IPS-18a (cell line): ENCODE results near the gene LPAR1.
A peak's percentile ranks its signal among the peaks of the same experiment; 100 is the strongest.

ENCODE experiments used
- H3K27ac ChIP-seq: one replicate; pipeline ENCODE4 v1.5.1; 2013; ENCODE audit warnings: low read length
- H3K27me3 ChIP-seq: one replicate; pipeline ENCODE4 v1.6.1; 2013; ENCODE audit warnings: mild to moderate bottlenecking, low read length; ENCODE audit not compliant: control insufficient read depth, insufficient read depth
- H3K36me3 ChIP-seq: one replicate; pipeline ENCODE4 v1.6.1; 2013; ENCODE audit warnings: low read depth, low read length; ENCODE audit not compliant: control insufficient read depth
- H3K4me1 ChIP-seq: one replicate; pipeline ENCODE4 v1.6.1; 2013; ENCODE audit warnings: low read depth, low read length; ENCODE audit not compliant: control insufficient read depth
- H3K4me3 ChIP-seq: one replicate; pipeline ENCODE4 v1.5.1; 2013; ENCODE audit warnings: low read length
- H3K9ac ChIP-seq: one replicate; pipeline ENCODE4 v1.6.1; 2013; ENCODE audit warnings: mild to moderate bottlenecking, low read length, moderate library complexity
- H3K9me3 ChIP-seq: one replicate; pipeline ENCODE4 v1.6.1; 2013; ENCODE audit warnings: low read depth, low read length; ENCODE audit not compliant: control insufficient read depth

The LPAR1 gene

GRCh38 chr9:111036946-111037345 is 1.3 kb downstream of the LPAR1 start:
- peak overlapping the region; percentile 69 for H3K4me3 ChIP-seq
- H3K36me3 ChIP-seq: no peaks in the 10 kb centered on the region
- H3K4me1 ChIP-seq: peaks cover 9% of the 10 kb centered on the region
- H3K27me3 ChIP-seq: peaks cover 37% of the 10 kb centered on the region
- no peak overlapping the region for H3K27ac ChIP-seq
- H3K9ac ChIP-seq: peak overlapping the region; percentile 23
- H3K9me3 ChIP-seq: no peaks in the 10 kb centered on the region

DNA sequence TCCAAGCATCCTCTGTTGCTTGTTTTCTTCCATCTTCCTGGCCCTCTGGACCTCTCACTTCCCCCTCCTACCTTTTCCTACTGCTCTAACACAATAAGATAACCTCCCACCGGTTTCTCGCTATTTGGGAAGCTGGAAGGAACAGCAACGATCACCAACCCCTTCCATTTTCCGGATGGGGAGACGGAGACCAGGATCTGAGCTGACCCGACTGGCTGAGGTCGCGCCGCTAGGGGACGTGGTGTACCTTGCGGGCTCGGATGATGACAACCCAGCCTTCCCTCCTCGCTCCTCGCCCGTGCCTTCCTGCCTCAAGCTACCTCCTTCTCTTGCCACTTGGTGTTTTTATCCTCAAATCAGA is 1.9 kb downstream of the LPAR1 start:
- Histone ChIP-seq H3K27ac (no peak overlapping the region), H3K27me3 (peaks cover 37% of the 10 kb centered on the region), H3K9ac (no peak overlapping the region), H3K36me3 (no peaks in the 10 kb centered on the region), H3K9me3 (no peaks in the 10 kb centered on the region), H3K4me3 (peak overlapping the region; percentile 69), H3K4me1 (peaks cover 9% of the 10 kb centered on the region)

DNA sequence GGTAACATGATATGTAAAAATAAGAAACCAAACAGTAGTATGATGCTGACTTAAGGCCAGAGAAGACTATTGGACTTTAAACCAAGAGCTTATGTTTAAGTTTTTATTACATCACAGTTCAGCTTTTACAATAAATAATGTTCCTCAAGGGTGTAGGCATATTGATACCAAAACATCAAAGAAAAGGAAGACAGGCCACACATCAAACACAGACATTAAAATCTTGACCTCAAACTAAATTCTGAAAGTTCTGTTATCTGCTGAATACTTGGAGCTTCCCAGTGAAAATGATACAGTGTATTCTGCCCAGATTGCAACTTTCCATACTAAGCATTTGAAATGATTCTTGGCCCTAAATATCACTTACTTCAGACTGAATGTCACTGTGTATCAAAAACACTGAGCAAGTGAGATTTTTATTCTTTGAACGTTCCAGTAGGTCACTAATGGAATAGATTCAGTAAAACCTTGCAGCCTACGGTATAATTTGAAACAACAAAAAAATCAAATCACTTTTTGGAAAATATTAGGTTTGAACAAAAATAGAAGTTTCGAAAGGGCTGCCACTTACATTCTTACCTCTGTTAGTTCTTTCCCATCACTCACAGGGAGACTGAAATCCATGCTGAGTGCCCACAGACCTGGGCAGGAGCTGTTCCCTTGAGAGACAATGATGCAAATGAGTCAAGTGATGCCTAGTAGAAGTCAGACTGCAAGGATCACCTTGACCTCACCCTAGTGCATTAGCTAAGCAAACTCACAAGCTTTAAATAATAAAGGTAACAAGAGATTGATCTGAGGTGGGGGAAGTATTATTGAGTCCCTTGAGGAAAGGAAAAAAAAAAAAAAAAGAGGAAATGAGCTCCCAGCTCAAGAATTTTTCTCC is 2.5 kb downstream of the LPAR1 start:
- H3K4me1 ChIP-seq: peaks cover 9% of the 10 kb centered on the region
- H3K27me3 ChIP-seq: peaks cover 37% of the 10 kb centered on the region
- H3K9ac ChIP-seq: no peak overlapping the region
- no peaks in the 10 kb centered on the region for H3K36me3 ChIP-seq
- H3K27ac ChIP-seq: no peak overlapping the region
- H3K4me3 ChIP-seq: peak overlapping the region; percentile 69
- H3K9me3 ChIP-seq: no peaks in the 10 kb centered on the region

- Histone ChIP-seq H3K4me1 (peaks cover 9% of the 10 kb centered on the region), H3K36me3 (no peaks in the 10 kb centered on the region), H3K27ac (no peak overlapping the region), H3K27me3 (peaks cover 36% of the 10 kb centered on the region), H3K4me3 (no peak overlapping the region), H3K9ac (no peak overlapping the region), H3K9me3 (no peaks in the 10 kb centered on the region)
Observed at GRCh38 chr9:111034898-111035539, 3.3 kb downstream of the LPAR1 start.

DNA sequence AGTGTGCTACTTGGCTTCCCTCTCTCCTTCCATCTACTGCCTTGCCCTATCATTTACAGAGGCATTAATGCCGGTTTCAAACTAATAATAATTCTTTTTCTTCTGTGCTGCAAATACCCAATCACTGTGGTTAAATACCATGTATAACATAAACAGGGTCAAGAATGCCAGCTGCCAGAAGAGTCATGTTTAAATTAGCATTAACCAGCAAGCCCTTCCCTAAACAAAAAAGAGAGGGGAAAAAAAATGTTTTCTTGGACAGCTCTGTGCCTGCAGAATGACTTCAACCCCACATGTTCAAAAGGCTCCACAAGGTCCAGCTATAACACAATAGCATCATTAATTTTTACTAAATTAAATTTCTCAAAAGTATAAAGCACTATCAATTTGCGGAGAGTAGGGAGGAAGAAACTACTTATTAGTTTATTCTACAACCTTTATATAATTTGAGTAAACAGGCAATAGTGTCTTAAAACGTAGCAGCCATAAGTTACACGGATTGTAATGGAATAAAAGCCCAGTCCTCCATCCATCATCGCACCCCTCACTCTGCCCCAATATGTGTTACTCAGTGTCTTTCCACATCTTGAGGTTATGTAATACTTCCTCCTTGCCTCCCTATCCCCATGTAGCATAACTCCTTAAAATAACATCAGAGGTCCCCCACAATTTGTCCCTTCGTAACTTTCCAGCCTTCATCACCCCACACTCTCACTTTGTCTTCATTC is 3.9 kb downstream of the LPAR1 start:
- Histone ChIP-seq H3K9ac (no peak overlapping the region), H3K4me3 (no peak overlapping the region), H3K4me1 (peaks cover 9% of the 10 kb centered on the region), H3K27ac (no peak overlapping the region), H3K36me3 (no peaks in the 10 kb centered on the region), H3K9me3 (no peaks in the 10 kb centered on the region), H3K27me3 (peaks cover 29% of the 10 kb centered on the region)

DNA sequence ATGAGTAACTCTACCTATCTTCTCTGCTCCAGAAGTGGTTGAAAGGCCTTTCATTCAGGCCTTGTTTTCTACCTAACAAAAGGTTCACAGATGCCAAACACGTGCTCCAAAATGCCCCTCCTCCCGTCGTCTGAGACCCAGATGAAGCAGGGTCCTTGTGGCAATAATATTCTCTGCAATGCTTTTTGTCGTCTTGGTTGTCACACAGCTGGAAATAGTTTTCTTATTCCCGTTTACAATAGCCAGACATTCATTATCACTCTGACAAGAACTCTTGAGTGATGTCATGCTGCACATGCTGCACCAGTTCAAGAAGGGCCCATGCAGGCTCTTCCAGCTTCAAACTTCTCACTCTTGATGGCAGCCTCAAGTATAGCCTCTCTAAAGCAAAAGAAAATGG is 7.8 kb downstream of the LPAR1 start:
- H3K27me3 ChIP-seq: no peaks in the 10 kb centered on the region
- H3K9ac ChIP-seq: no peak overlapping the region
- no peak overlapping the region for H3K27ac ChIP-seq
- no peaks in the 10 kb centered on the region for H3K9me3 ChIP-seq
- H3K36me3 ChIP-seq: no peaks in the 10 kb centered on the region
- H3K4me3 ChIP-seq: no peak overlapping the region
- H3K4me1 ChIP-seq: no peaks in the 10 kb centered on the region

GRCh38 chr9:111029260-111029659 is 9.0 kb downstream of the LPAR1 start:
- H3K9ac ChIP-seq: no peak overlapping the region
- H3K9me3 ChIP-seq: no peaks in the 10 kb centered on the region
- H3K4me3 ChIP-seq: no peak overlapping the region
- no peak overlapping the region for H3K27ac ChIP-seq
- no peaks in the 10 kb centered on the region for H3K36me3 ChIP-seq
- no peaks in the 10 kb centered on the region for H3K27me3 ChIP-seq
- no peaks in the 10 kb centered on the region for H3K4me1 ChIP-seq

DNA sequence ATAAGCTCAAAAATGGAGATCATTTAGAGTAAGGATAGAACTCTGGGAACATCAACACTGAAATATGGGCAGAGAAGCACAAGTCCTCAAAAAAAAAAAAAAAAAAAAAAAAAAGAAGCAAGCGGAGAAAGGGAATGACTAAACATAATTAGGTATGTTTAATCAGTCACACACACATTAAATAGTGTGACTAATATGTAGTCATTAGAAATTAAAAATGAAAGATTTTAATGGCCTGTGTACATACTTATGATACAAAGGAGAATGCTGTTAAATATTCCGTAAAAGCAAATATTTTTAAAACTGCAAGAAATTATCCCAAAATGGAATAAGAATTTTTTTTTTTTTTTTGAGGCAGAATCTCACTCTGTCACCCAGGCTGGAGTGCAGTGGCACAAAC is 10.5 kb downstream of the LPAR1 start:
- Histone ChIP-seq H3K27me3 (no peaks in the 10 kb centered on the region), H3K9ac (no peak overlapping the region), H3K27ac (no peak overlapping the region), H3K4me1 (no peaks in the 10 kb centered on the region), H3K9me3 (no peaks in the 10 kb centered on the region), H3K4me3 (no peak overlapping the region), H3K36me3 (no peaks in the 10 kb centered on the region)

DNA sequence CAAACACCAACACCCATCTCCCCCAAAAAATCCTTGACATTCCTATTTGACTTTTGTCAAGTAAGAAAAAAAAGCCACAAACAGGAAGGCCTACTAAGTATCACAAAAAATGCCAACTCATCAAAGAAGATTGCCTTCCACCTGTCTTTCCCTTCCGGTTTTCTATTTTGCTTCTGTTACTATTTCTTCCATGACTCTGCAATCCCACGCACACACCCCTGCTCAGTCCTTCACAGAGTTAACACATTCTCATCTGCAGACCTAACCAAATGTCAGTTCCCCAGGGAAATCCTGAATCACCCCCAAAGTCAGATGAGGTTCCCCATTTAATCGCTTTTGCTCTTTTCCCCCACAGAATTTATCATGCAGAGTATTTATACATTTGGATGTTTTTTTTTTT is 15.1 kb downstream of the LPAR1 start:
- Histone ChIP-seq H3K9ac (no peak overlapping the region), H3K4me3 (no peak overlapping the region), H3K4me1 (no peaks in the 10 kb centered on the region), H3K27ac (no peak overlapping the region), H3K27me3 (no peaks in the 10 kb centered on the region), H3K36me3 (no peaks in the 10 kb centered on the region), H3K9me3 (no peaks in the 10 kb centered on the region)

GRCh38 chr9:111020594-111020993 is 17.7 kb downstream of the LPAR1 start:
- Histone ChIP-seq H3K4me1 (no peaks in the 10 kb centered on the region), H3K4me3 (no peak overlapping the region), H3K9ac (no peak overlapping the region), H3K27ac (no peak overlapping the region), H3K9me3 (no peaks in the 10 kb centered on the region), H3K36me3 (no peaks in the 10 kb centered on the region), H3K27me3 (no peaks in the 10 kb centered on the region)

- Histone ChIP-seq H3K36me3 (no peaks in the 10 kb centered on the region), H3K27ac (no peak overlapping the region), H3K4me1 (no peaks in the 10 kb centered on the region), H3K9me3 (no peaks in the 10 kb centered on the region), H3K9ac (no peak overlapping the region), H3K4me3 (no peak overlapping the region), H3K27me3 (no peaks in the 10 kb centered on the region)
Observed at GRCh38 chr9:111016426-111017045, 21.7 kb downstream of the LPAR1 start.
